Measurements from ENCODE around the gene MGA.

DNA sequence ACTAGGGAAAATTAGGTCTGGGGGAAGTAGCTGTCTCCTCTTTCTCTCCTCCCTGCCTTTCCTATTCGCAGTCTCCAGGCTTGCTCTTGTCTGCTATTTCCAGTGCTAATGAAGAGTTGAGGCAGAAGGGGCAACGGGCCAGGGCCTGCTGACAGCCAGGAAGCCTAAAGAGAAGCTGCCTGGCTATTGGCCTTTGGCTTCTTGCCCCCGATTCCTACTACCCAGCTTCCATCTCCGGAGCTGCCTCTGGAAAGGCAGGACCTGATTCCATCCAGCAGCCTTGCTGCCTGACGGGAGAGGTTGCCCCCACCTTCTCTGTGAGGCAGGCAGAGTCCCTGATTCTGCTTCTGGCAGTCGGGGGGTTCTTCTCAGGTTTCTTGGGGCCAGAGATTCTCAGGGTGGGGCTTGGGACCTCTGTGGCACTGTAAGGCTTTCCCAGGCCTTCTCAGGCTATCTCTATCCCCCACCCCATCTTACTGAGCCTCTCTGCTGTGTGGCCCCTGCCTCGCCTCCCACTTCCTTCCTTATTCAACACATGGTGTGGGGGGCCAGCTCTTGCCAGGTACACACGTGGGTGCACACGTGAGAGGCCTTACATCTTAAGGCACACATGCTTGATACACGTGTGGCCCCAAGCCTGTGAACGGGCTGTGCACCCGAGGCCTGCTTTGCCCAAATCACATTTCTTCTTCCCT lies 149.5 kb downstream of the MGA start:
- no peak for TF ChIP-seq POLR2A (IDR thresholded peaks at IDR 0.05)
- TF ChIP-seq POLR2AphosphoS5 (IDR thresholded peaks at IDR 0.05) = no peak
- TF ChIP-seq, protein P1, sequence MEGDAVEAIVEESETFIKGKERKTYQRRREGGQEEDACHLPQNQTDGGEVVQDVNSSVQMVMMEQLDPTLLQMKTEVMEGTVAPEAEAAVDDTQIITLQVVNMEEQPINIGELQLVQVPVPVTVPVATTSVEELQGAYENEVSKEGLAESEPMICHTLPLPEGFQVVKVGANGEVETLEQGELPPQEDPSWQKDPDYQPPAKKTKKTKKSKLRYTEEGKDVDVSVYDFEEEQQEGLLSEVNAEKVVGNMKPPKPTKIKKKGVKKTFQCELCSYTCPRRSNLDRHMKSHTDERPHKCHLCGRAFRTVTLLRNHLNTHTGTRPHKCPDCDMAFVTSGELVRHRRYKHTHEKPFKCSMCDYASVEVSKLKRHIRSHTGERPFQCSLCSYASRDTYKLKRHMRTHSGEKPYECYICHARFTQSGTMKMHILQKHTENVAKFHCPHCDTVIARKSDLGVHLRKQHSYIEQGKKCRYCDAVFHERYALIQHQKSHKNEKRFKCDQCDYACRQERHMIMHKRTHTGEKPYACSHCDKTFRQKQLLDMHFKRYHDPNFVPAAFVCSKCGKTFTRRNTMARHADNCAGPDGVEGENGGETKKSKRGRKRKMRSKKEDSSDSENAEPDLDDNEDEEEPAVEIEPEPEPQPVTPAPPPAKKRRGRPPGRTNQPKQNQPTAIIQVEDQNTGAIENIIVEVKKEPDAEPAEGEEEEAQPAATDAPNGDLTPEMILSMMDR (IDR thresholded peaks at IDR 0.05) = no peak
- no peak for TF ChIP-seq EP300 (IDR thresholded peaks at IDR 0.05)

Data from suprapubic skin (tissue), 4 donors.